ENCODE measurements around the gene FAM149B1.

FAM149B1 gene

GRCh38 chr10:73219384-73219783 is 51.5 kb downstream of the FAM149B1 start:
- peaks cover 7% of the 10 kb centered on the region for H3K36me3 ChIP-seq (ENCODE audit: insufficient read depth, low read length)
- no peaks in the 10 kb centered on the region for H3K27me3 ChIP-seq (ENCODE audit: insufficient read depth, low read length)
- H3K27ac ChIP-seq (ENCODE audit: low read depth, low read length, poor library complexity, severe bottlenecking): no peak overlapping the region
- H3K9ac ChIP-seq (ENCODE audit: low read length): no peak overlapping the region
- no peaks in the 10 kb centered on the region for H3F3A ChIP-seq (ENCODE audit: insufficient read depth, low read length)
- no peak overlapping the region for H3K4me3 ChIP-seq (ENCODE audit: low read depth, low read length, poor library complexity, severe bottlenecking)
- no peaks in the 10 kb centered on the region for H3K9me2 ChIP-seq (ENCODE audit: low read depth, low read length)
- no peaks in the 10 kb centered on the region for H3K79me2 ChIP-seq (ENCODE audit: insufficient read depth, low read length)
- H3K4me2 ChIP-seq (ENCODE audit: low read length): no peak overlapping the region
- H3K4me1 ChIP-seq (ENCODE audit: insufficient read depth, low read length, severe bottlenecking): no peaks in the 10 kb centered on the region
- no peaks in the 10 kb centered on the region for H4K20me1 ChIP-seq (ENCODE audit: insufficient read depth, low read length)
- H2AFZ ChIP-seq (ENCODE audit: low read length): no peak overlapping the region
- TF ChIP-seq EZH2 (IDR thresholded peaks at IDR 0.05; ENCODE audit: borderline replicate concordance, low read length): no peak
- TF ChIP-seq, protein P1, sequence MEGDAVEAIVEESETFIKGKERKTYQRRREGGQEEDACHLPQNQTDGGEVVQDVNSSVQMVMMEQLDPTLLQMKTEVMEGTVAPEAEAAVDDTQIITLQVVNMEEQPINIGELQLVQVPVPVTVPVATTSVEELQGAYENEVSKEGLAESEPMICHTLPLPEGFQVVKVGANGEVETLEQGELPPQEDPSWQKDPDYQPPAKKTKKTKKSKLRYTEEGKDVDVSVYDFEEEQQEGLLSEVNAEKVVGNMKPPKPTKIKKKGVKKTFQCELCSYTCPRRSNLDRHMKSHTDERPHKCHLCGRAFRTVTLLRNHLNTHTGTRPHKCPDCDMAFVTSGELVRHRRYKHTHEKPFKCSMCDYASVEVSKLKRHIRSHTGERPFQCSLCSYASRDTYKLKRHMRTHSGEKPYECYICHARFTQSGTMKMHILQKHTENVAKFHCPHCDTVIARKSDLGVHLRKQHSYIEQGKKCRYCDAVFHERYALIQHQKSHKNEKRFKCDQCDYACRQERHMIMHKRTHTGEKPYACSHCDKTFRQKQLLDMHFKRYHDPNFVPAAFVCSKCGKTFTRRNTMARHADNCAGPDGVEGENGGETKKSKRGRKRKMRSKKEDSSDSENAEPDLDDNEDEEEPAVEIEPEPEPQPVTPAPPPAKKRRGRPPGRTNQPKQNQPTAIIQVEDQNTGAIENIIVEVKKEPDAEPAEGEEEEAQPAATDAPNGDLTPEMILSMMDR (IDR thresholded peaks at IDR 0.05; ENCODE audit: low read length): no peak
- H3K9me3 ChIP-seq (ENCODE audit: low read length): no peaks in the 10 kb centered on the region

GRCh38 chr10:73220989-73221388 is 53.1 kb downstream of the FAM149B1 start:
- no peak for TF ChIP-seq EZH2 (IDR thresholded peaks at IDR 0.05; ENCODE audit: borderline replicate concordance, low read length)
- TF ChIP-seq, protein P1 (IDR thresholded peaks at IDR 0.05; ENCODE audit: low read length): no peak

GRCh38 chr10:73225518-73225917 is 57.6 kb downstream of the FAM149B1 start:
- no peaks in the 10 kb centered on the region for H3F3A ChIP-seq (ENCODE audit: insufficient read depth, low read length)

More at GRCh38 chr10:73220989-73221388, 53.1 kb downstream of the FAM149B1 start:
- H3K4me1 ChIP-seq (ENCODE audit: insufficient read depth, low read length, severe bottlenecking): no peaks in the 10 kb centered on the region
- no peaks in the 10 kb centered on the region for H3K9me3 ChIP-seq (ENCODE audit: low read length)
- H3K36me3 ChIP-seq (ENCODE audit: insufficient read depth, low read length): peaks cover 7% of the 10 kb centered on the region
- H2AFZ ChIP-seq (ENCODE audit: low read length): no peak overlapping the region
- H3F3A ChIP-seq (ENCODE audit: insufficient read depth, low read length): no peaks in the 10 kb centered on the region
- no peaks in the 10 kb centered on the region for H4K20me1 ChIP-seq (ENCODE audit: insufficient read depth, low read length)
- no peaks in the 10 kb centered on the region for H3K9me2 ChIP-seq (ENCODE audit: low read depth, low read length)
- H3K9ac ChIP-seq (ENCODE audit: low read length): no peak overlapping the region
- H3K27ac ChIP-seq (ENCODE audit: low read depth, low read length, poor library complexity, severe bottlenecking): no peak overlapping the region
- H3K27me3 ChIP-seq (ENCODE audit: insufficient read depth, low read length): no peaks in the 10 kb centered on the region
- H3K4me3 ChIP-seq (ENCODE audit: low read depth, low read length, poor library complexity, severe bottlenecking): no peak overlapping the region
- no peaks in the 10 kb centered on the region for H3K79me2 ChIP-seq (ENCODE audit: insufficient read depth, low read length)
- no peak overlapping the region for H3K4me2 ChIP-seq (ENCODE audit: low read length)

More at GRCh38 chr10:73225518-73225917, 57.6 kb downstream of the FAM149B1 start:
- Histone ChIP-seq H3K4me3 (ENCODE audit: low read depth, low read length, poor library complexity, severe bottlenecking) (no peak overlapping the region), H3K4me2 (ENCODE audit: low read length) (no peak overlapping the region), H3K27ac (ENCODE audit: low read depth, low read length, poor library complexity, severe bottlenecking) (no peak overlapping the region), H3K9me3 (ENCODE audit: low read length) (no peaks in the 10 kb centered on the region), H4K20me1 (ENCODE audit: insufficient read depth, low read length) (no peaks in the 10 kb centered on the region), H3K36me3 (ENCODE audit: insufficient read depth, low read length) (no peaks in the 10 kb centered on the region), H3K79me2 (ENCODE audit: insufficient read depth, low read length) (no peaks in the 10 kb centered on the region), H3K4me1 (ENCODE audit: insufficient read depth, low read length, severe bottlenecking) (no peaks in the 10 kb centered on the region), H3K9me2 (ENCODE audit: low read depth, low read length) (no peaks in the 10 kb centered on the region), H3K9ac (ENCODE audit: low read length) (no peak overlapping the region), H2AFZ (ENCODE audit: low read length) (no peak overlapping the region), H3K27me3 (ENCODE audit: insufficient read depth, low read length) (no peaks in the 10 kb centered on the region)
- TF ChIP-seq, protein P1 (IDR thresholded peaks at IDR 0.05; ENCODE audit: low read length): no peak
- no peak for TF ChIP-seq EZH2 (IDR thresholded peaks at IDR 0.05; ENCODE audit: borderline replicate concordance, low read length)
